Esophagus squamous epithelium (tissue), 5 donors: ENCODE measurements around the gene ZNF324. TPM values are rescaled to one million over a fixed set of nuclear protein-coding genes. Genes with fewer than 3 reads are reported as not detected.

Experiments
- DNase-seq: peaks from one replicate; lab custom pipeline; 2025; lab: John Stamatoyannopoulos, UW
- H3K27ac ChIP-seq, 4 donors: fragments of 200-600 bp; sonication (generic); one replicate each; pipeline ENCODE4 v1.5.1; 2016 to 2019; ENCODE audit warnings: mild to moderate bottlenecking in 1 of 4
- H3K27me3 ChIP-seq, 4 donors: fragments of 200-600 bp; sonication (generic); 1 replicate in 3 of 4; 2 replicates in 1 of 4; pipeline versions ENCODE4 v1.5.1 to v1.6.0; 2017 to 2021; ENCODE audit warnings: antibody characterized with exemption in 1 of 4
- H3K36me3 ChIP-seq, 3 donors: fragments of 200-600 bp; sonication (generic); one replicate each; pipeline ENCODE4 v1.5.1; 2016 to 2019
- H3K4me1 ChIP-seq, 3 donors: fragments of 200-600 bp; sonication (generic); one replicate each; pipeline ENCODE4 v1.5.1; 2017 to 2019
- H3K4me3 ChIP-seq, 4 donors: fragments of 200-600 bp; sonication (generic); 1 replicate in 3 of 4; 2 replicates in 1 of 4; pipeline ENCODE4 v1.5.1; 2016 to 2019; ENCODE audit warnings: mild to moderate bottlenecking in 2 of 4, moderate library complexity in 1 of 4
- H3K9me3 ChIP-seq, 3 donors: fragments of 200-600 bp; sonication (generic); one replicate each; pipeline ENCODE4 v1.5.1; 2016 to 2019
- POLR2A ChIP-seq, 4 donors: fragments of 450-650 bp; IDR thresholded peaks; one replicate each; pipeline ENCODE4 v1.6.1; 2017; ENCODE audit warnings: antibody characterized with exemption in 4 of 4, mild to moderate bottlenecking in 4 of 4, moderate library complexity in 3 of 4
- WGBS, 2 donors: methylation state at CpG; one replicate each; pipeline ENCODE4 v1.1.5; 2018; 5-methylcytosine and 5-hydroxymethylcytosine counted together
- intact Hi-C: fragments of 100-400 bp; cut with DNase I; formaldehyde crosslinking; loops from one replicate; pipeline ENCODE4 v1.15.0; 2022
- total RNA-seq, 4 donors: library from RNA; depleted of rRNA; stranded (reverse); fragments of >200 nt; gene quantifications; one replicate each; pipeline ENCODE4 v1.1.0, GENCODE V29; 2016
- TF ChIP-seq, protein P1 (sequence below), 6 experiments: fragments of 450-650 bp in 4 of 6; fragments of 200-600 bp in 2 of 6; sonication (generic) in 2 of 6; IDR thresholded peaks; one replicate each; pipeline ENCODE4 v1.5.1; 2016 to 2019; ENCODE audit warnings: antibody characterized with exemption in 6 of 6, mild to moderate bottlenecking in 4 of 6, moderate library complexity in 4 of 6
- donor health status: DM: yes; HTN: yes; CAD: no.

The ZNF324 gene
- total RNA-seq, 4 donors from 2014 or later, result 13.5 to 25.4 (median 20.2) TPM

DNA sequence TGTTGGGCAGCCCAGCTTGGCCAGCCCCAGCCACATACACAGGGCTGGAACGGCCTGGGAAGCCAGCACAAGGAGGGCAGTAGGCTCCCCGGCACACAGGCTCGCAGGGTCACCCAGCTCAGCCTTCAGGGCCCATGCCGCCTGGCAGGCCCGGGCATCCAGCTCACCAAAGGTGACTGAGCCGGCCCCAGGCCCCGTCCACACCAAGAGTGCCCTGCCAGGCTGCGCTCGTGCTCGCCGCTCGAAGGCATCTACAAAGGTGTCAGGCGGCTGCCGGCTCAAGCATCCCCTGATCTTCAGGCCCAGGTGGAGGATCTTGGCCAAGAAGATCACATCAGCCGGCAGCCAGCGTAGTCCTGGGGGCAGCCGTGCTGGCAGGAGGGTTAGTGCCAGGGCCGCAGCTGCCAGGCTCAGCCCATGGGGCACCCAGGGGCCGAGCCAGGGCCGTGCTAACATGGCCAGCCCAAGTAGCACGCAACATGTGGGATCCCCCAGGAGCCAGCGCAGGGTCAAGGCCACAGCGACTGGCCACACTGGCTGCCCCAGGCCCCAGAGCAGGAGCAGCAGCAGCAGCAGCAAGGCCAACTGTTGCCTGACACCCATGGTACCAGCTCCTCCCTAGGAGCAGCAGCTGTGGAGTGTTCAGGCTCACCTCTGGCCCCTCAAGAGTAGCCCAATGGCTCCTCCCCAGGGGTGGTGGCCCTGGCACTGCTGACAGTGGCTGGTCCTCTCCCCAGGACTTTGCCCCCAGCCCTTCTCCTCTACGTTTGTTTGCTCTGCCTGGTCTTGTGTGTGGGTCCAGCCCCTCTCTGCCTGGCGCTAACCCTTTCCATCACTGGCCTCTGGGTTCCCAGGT lies 44.7 kb downstream of the ZNF324 start, which contains the start of gene SLC27A5:
SLC27A5 (minus strand) TSS at position 640 of the 856 bp plus-strand sequence; CDS start at position 603, 37 bp downstream.
- whole genome bisulfite sequencing, 2 donors, result 47 to 82% methylated on average over 2 to 14 of the region's 25 CpGs
- peaks cover 10 to 35% (median 17%) of the 10 kb centered on the region in 3 donors for H3K4me1 ChIP-seq
- no peak within 1 kb of the TSS for H3K4me3 ChIP-seq
- intact Hi-C loops, result no loop called here
- peaks cover 0 to 11% (median 8%) of the 10 kb centered on the region in 3 donors for H3K36me3 ChIP-seq
- no peak within 1 kb of the TSS for H3K27ac ChIP-seq
- H3K9me3 ChIP-seq, result peaks cover 0 to 12% (median 0%) of the 10 kb centered on the region in 3 donors
- TF ChIP-seq POLR2A (IDR thresholded peaks at IDR 0.05), result no peak
- TF ChIP-seq, protein P1, sequence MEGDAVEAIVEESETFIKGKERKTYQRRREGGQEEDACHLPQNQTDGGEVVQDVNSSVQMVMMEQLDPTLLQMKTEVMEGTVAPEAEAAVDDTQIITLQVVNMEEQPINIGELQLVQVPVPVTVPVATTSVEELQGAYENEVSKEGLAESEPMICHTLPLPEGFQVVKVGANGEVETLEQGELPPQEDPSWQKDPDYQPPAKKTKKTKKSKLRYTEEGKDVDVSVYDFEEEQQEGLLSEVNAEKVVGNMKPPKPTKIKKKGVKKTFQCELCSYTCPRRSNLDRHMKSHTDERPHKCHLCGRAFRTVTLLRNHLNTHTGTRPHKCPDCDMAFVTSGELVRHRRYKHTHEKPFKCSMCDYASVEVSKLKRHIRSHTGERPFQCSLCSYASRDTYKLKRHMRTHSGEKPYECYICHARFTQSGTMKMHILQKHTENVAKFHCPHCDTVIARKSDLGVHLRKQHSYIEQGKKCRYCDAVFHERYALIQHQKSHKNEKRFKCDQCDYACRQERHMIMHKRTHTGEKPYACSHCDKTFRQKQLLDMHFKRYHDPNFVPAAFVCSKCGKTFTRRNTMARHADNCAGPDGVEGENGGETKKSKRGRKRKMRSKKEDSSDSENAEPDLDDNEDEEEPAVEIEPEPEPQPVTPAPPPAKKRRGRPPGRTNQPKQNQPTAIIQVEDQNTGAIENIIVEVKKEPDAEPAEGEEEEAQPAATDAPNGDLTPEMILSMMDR (IDR thresholded peaks at IDR 0.05), result no peak
- H3K27me3 ChIP-seq, result no peaks in the 10 kb centered on the region
- no peak for DNase-seq

DNA sequence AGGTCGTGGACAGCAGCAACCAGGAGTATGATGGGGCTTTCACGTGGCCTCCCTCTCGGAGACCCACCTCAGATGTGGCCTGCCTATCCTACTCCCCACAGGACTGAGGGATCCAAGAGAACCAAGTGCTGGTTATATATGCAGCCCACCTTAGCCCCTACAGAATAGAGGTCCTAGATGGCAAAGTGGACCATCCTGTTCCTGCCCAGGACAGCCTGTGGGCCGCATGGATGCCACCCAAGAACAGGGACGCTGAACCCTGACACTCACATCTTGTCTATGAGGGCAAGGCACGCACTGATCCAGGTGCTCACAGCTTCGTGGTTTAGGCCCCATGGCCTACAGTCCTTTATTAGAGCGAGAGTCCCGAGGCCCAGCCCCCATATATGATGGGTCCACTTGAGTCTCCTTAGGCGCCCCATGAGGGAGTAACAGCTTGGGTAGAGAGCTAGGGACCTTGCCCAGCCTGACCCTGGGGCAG lies 46.4 kb downstream of the ZNF324 start:
- H3K4me1 ChIP-seq, result peaks cover 17 to 52% (median 28%) of the 10 kb centered on the region in 3 donors
- H3K36me3 ChIP-seq, result peaks cover 0 to 22% (median 14%) of the 10 kb centered on the region in 3 donors
- H3K4me3 ChIP-seq, result peak overlapping the region in 3 of 4 donors; percentile 41 to 69 (median 46)
- peak overlapping the region; percentile 62 to 83 (median 74) for H3K27ac ChIP-seq
- no peaks in the 10 kb centered on the region for H3K9me3 ChIP-seq
- no peaks in the 10 kb centered on the region for H3K27me3 ChIP-seq
- 70 to 92% methylated on average over 2 to 4 of the region's 10 CpGs for WGBS, 2 donors
- TF ChIP-seq, protein P1 (IDR thresholded peaks at IDR 0.05), result no peak
- TF ChIP-seq POLR2A (IDR thresholded peaks at IDR 0.05), result no peak
- DNase-seq, result no peak
- intact Hi-C loops, result no loop called here

DNA sequence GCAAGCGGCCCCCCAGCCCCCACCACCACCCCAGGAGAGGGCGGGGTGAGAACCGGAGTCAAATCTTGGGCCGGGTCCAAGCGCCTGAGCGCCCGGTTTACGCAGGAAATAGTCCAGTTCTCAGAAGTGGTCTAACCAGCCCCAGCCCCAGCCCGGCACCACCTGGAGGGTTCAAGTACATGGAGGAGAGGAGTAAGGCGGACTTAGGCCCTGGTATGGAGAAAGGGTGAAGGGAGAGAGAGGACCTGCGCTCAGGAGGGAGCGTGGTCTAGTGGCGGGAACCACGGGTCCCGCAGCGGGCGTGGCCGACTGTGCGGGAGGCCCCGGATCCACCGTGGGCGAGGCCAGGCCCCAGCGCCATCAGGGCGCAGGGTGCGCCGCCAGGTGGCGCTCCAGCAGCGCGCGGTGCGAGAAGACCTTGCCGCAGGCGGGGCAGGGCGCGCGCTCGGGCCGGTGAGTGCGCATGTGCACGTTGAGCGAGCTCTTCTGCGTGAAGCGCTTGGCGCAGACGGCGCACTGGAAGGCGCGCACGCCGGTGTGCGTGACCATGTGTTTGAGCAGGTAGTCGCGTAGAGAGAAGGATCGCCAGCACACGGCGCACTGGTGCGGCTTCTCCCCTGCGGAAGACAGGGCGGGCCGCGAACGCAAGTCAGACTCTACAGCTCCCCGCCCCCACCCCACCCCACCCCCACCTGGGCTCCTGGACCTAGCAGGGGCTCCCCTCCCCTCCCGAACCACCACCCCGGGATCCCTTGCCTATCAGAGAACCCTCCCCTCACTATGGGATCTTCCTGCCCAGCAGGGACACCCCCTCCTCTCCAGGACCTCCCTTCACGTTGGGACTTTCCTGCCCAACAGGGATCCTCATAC lies 47.0 kb downstream of the ZNF324 start:
- Histone ChIP-seq H3K9me3 (no peaks in the 10 kb centered on the region), H3K4me3 (peak overlapping the region; percentile 7 to 69 (median 44)), H3K36me3 (peaks cover 0 to 22% (median 14%) of the 10 kb centered on the region in 3 donors), H3K27ac (peak overlapping the region; percentile 62 to 83 (median 74)), H3K27me3 (no peaks in the 10 kb centered on the region), H3K4me1 (peaks cover 23 to 59% (median 34%) of the 10 kb centered on the region in 3 donors)
- intact Hi-C loops, result no loop called here
- no peak for DNase-seq
- WGBS, 2 donors, result 8 to 47% methylated on average over 9 to 14 of the region's 66 CpGs
- TF ChIP-seq POLR2A (IDR thresholded peaks at IDR 0.05), result peak in 1 of 4 donors; percentile 48
- TF ChIP-seq, protein P1 (IDR thresholded peaks at IDR 0.05), result peak; percentile 87 to 99 (median 98)

DNA sequence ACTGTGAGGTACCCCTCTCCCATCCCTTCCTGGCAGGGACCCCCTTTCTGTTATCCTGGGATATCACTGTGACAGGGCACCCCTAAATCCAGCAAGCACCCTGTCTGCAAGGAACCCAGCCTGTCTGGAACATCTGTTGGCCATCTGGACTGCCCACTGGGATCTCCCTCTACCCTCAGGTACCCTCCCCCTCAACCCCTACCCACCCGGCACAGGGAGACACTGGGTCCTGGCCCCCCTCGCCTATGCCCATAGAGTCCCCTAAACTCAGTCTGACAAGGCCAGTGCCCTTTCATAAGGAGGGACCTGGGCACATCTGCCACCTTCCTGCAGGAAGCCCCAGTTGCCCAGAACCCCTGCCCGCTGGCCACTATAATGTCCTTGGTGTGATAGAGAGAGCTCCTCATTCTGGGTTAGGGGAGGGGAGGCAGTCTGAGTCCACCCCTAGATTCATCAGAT lies 47.7 kb downstream of the ZNF324 start:
- no peaks in the 10 kb centered on the region for H3K27me3 ChIP-seq
- no peak for DNase-seq
- H3K4me3 ChIP-seq, result peak overlapping the region; percentile 7 to 69 (median 44)
- H3K27ac ChIP-seq, result peak overlapping the region; percentile 62 to 83 (median 74)
- WGBS, 2 donors, result 40 to 80% methylated on average over 2 of the region's 3 CpGs
- TF ChIP-seq POLR2A (IDR thresholded peaks at IDR 0.05), result no peak
- TF ChIP-seq, protein P1 (IDR thresholded peaks at IDR 0.05), result no peak
- peaks cover 23 to 60% (median 34%) of the 10 kb centered on the region in 3 donors for H3K4me1 ChIP-seq
- H3K36me3 ChIP-seq, result peaks cover 0 to 22% (median 14%) of the 10 kb centered on the region in 3 donors
- no peaks in the 10 kb centered on the region for H3K9me3 ChIP-seq
- intact Hi-C loops, result no loop called here
